Lung (tissue), 12 donors: ENCODE measurements around the gene APBB2. TPM values are rescaled to one million over a fixed set of nuclear protein-coding genes. Genes with fewer than 3 reads are reported as not detected.

Source experiments
- ATAC-seq: fragments of 200-7000 bp; cut with Tn5 transposase; one replicate; pipeline ENCODE4 v1.9.1; 2020; ENCODE audit warnings: moderate number of reproducible peaks; ENCODE audit not compliant: insufficient read depth, low FRiP score
- DNase-seq, 3 donors: peaks; one replicate each; pipeline ENCODE4 v3.0.0-alpha.2; 2013 to 2017
- H3K27ac ChIP-seq, 2 donors: one replicate each; pipeline ENCODE4 v1.5.1; 2013; ENCODE audit warnings: mild to moderate bottlenecking in 2 of 2, moderate library complexity in 2 of 2, control low read depth in 1 of 2, inconsistent platforms in 1 of 2, low read depth in 1 of 2, low read length in 1 of 2
- H3K27me3 ChIP-seq, 3 donors: one replicate each; pipeline ENCODE4 v1.5.1; 2013; ENCODE audit warnings: low read length in 2 of 3; ENCODE audit not compliant: control insufficient read depth in 3 of 3, insufficient read depth in 3 of 3
- H3K36me3 ChIP-seq, 4 donors: one replicate each; pipeline ENCODE4 v1.5.1; 2013; ENCODE audit warnings: low read length in 4 of 4, mild to moderate bottlenecking in 1 of 4, moderate library complexity in 1 of 4; ENCODE audit not compliant: control insufficient read depth in 4 of 4, insufficient read depth in 4 of 4
- H3K4me1 ChIP-seq, 5 donors: one replicate each; pipeline ENCODE4 v1.5.1; 2013; ENCODE audit warnings: low read length in 5 of 5, mild to moderate bottlenecking in 2 of 5, moderate library complexity in 1 of 5; ENCODE audit not compliant: control insufficient read depth in 5 of 5, insufficient read depth in 5 of 5
- H3K4me3 ChIP-seq: one replicate; pipeline ENCODE4 v1.5.1; 2013; ENCODE audit warnings: mild to moderate bottlenecking, control low read depth, moderate library complexity
- H3K9ac ChIP-seq, 2 donors: one replicate each; pipeline ENCODE4 v1.5.1; 2013; ENCODE audit warnings: low read length in 2 of 2, control low read depth in 1 of 2; ENCODE audit not compliant: insufficient read depth in 1 of 2
- H3K9me3 ChIP-seq, 4 donors: one replicate each; pipeline ENCODE4 v1.5.1; 2013; ENCODE audit warnings: low read length in 3 of 4, mild to moderate bottlenecking in 1 of 4, moderate library complexity in 1 of 4; ENCODE audit not compliant: control insufficient read depth in 4 of 4, insufficient read depth in 3 of 4
- CTCF ChIP-seq: IDR thresholded peaks from 2 replicates; pipeline ENCODE4 v1.5.1; 2012; ENCODE audit warnings: mild to moderate bottlenecking; ENCODE audit errors: control extremely low read depth, extremely low read depth
- WGBS, 2 donors: extraction: QIAGEN DNeasy Blood & Tissue Kit; methylation state at CpG; one replicate each; pipeline ENCODE4 v1.1.7; 2013; 5-methylcytosine and 5-hydroxymethylcytosine counted together
- polyA plus RNA-seq, 2 donors: library from polyadenylated mRNA; stranded (reverse); fragments of 200-250 nt; gene quantifications; one replicate each; pipeline ENCODE4 v1.2.1, GENCODE V29; 2013
- total RNA-seq, 2 donors: library from RNA; depleted of rRNA in 1 of 2; stranded (reverse); fragments of >200 nt in 1 of 2; gene quantifications; one replicate each; pipeline ENCODE4 v1.2.1, GENCODE V29; 2014 to 2021
- donor health status: control.
- donor health status: control.
- donor health status: Bipolar disorder and iron deficiency.
- donor health status: healthy.
- donor health status: DM: yes; HTN: yes; CAD: no.

APBB2 gene
- total and polyA plus RNA-seq, 4 donors = 13.3 to 99.0 (median 40.4) TPM

GRCh38 chr4:41028392-41029076 lies 185.8 kb downstream of the APBB2 start:
- Histone ChIP-seq H3K27me3 (no peaks in the 10 kb centered on the region), H3K27ac (peak overlapping the region; percentile 58 to 73), H3K4me1 (peaks cover 0 to 7% (median 4%) of the 10 kb centered on the region in 5 donors), H3K36me3 (peaks cover 0 to 11% (median 1%) of the 10 kb centered on the region in 4 donors), H3K9me3 (peaks cover 0 to 24% (median 10%) of the 10 kb centered on the region in 4 donors), H3K4me3 (no peak overlapping the region), H3K9ac (no peak overlapping the region)
- peak in 1 of 3 donors; percentile 16 for DNase-seq
- ATAC-seq = no peak
- no peak for TF ChIP-seq CTCF
- 69% methylated on average over 8 of the region's 8 CpGs for WGBS, 2 donors

GRCh38 chr4:41026971-41027370 lies 187.4 kb downstream of the APBB2 start:
- peaks cover 0 to 7% (median 4%) of the 10 kb centered on the region in 5 donors for H3K4me1 ChIP-seq
- 90 to 96% methylated on average over 1 of the region's 1 CpG for WGBS, 2 donors
- no peak for TF ChIP-seq CTCF
- H3K27me3 ChIP-seq = no peaks in the 10 kb centered on the region
- H3K4me3 ChIP-seq = no peak overlapping the region
- no peak for ATAC-seq
- peaks cover 0 to 24% (median 10%) of the 10 kb centered on the region in 4 donors for H3K9me3 ChIP-seq
- no peak overlapping the region for H3K27ac ChIP-seq
- H3K9ac ChIP-seq = no peak overlapping the region
- peaks cover 0 to 11% (median 4%) of the 10 kb centered on the region in 4 donors for H3K36me3 ChIP-seq
- no peak for DNase-seq

- H3K4me3 ChIP-seq = no peak overlapping the region
- peaks cover 0 to 7% (median 4%) of the 10 kb centered on the region in 5 donors for H3K4me1 ChIP-seq
- no peak overlapping the region for H3K9ac ChIP-seq
- H3K27me3 ChIP-seq = no peaks in the 10 kb centered on the region
- H3K27ac ChIP-seq = no peak overlapping the region
- H3K36me3 ChIP-seq = peaks cover 0 to 11% (median 4%) of the 10 kb centered on the region in 4 donors
- ATAC-seq (no peak), DNase-seq (no peak)
- TF ChIP-seq CTCF = no peak
- WGBS, 2 donors = 93 to 95% methylated on average over 2 of the region's 2 CpGs
- H3K9me3 ChIP-seq = peaks cover 0 to 24% (median 10%) of the 10 kb centered on the region in 4 donors
These were observed 188.5 kb downstream of the APBB2 start for GRCh38 chr4:41025824-41026223.
